ENCODE data around the gene KRT25.
A peak's percentile ranks its signal among the peaks of the same experiment; 100 is the strongest.

Gene KRT25, protein sequence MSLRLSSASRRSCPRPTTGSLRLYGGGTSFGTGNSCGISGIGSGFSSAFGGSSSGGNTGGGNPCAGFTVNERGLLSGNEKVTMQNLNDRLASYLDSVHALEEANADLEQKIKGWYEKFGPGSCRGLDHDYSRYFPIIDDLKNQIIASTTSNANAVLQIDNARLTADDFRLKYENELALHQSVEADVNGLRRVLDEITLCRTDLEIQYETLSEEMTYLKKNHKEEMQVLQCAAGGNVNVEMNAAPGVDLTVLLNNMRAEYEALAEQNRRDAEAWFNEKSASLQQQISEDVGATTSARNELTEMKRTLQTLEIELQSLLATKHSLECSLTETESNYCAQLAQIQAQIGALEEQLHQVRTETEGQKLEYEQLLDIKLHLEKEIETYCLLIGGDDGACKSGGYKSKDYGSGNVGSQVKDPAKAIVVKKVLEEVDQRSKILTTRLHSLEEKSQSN

DNA sequence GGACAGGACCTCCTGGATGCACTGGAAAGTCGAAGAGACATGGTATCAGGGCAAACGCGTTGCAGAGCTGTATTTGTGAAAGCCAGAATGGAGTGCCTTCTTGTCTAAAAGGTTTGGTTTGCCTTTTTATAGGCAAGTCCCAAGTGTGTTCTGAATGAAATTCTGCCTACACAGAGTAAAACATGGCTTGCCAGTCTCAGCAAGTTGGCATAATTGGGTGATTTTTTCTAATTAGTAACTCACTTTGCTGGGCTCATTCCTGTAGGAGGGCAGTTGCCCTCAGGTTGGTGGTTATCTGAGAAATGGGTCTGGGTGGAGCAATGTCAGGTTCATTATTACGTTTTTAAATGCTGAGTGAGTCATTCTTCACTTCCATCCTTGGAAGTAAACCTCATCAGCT lies at the start of gene KRT25:
TSS of gene KRT25 (minus strand) at position 101 of the 400 bp plus-strand sequence. CDS start at position 41, 60 bp downstream.
- DNase-seq, result no peak

DNA sequence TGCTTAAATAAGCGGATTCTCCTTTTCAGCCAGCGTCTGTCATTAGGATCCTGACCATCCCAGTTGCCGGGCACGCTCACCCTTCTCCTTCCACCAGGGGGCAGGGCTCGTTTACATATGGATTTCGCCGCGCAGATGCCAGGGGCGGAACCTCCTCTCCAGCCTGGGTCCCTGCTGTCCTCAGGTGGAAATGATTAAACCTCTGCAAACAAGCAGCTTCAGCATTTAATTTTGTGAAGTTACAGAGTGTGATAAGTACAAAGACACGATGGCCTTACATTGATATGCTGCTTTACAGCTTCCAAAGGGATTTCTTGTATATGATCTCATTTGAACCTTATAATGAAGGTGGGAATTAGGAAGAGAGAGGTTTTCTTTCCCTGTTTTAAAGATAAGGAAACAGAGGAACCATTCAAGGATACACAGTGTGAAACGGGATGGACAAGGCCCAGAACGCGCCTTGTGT lies 48.5 kb upstream of the KRT25 start:
- peak; percentile 74 for DNase-seq

DNA sequence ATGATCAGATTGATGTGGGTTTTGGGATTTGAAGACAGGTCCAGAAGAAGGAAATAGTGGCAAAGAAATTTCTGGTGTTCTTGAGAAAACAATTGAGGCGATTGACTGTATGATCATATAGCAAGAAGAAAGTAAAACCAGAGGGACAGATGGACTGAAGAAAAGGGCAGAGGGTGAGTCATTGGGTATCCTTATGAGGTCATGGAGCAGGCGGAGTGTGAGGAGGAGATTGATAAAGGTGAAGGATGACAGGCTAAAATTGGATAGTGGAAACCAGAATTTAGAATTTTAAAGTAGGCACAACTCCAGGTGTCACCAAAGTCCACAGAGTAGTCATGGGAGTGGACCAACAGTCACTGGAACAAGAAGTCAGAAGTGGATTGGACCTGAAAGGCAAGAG lies 46.0 kb upstream of the KRT25 start:
- DNase-seq, result no peak

DNA sequence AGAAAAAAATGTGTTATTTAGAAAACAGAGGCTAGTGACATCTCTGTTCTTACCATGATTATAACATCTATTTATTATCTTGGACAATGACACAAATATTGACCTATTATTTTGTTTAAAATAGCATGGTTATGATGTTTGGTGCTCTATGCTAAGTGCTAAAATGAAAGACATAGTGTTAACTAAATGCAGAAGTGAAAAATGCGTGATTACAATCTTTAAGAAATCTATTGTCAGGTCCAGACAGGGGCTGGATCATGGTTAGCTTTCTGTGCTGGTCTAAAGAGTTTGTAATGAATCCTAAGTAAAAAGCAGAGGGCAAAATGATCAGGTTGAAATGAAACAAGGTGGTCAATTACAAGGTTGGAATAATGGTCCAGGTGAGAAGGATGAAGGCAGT lies 45.2 kb upstream of the KRT25 start:
- no peak for DNase-seq

DNA sequence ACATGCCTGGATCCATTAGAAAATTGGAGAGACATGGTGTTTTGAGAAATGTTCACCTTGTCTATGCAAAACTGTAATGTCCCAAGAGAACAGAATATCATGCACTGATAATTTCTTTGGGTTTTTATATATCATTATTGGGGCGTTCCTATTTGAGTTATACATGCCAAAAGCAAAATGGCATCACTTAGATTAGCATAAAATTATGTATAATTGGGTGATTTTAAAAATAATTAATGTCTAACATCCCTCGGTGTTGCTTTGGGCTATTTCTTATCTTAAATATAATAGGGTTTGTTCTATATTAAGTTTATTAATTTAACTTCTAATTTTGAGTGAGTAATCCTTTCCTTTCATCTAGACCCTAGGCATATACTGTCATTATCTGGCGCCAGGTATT lies 44.7 kb upstream of the KRT25 start, which contains the start of gene KRT28:
TSS of gene KRT28 (minus strand) at position 101 of the 400 bp plus-strand sequence. CDS start at position 35, 66 bp downstream.
- no peak for DNase-seq

DNA sequence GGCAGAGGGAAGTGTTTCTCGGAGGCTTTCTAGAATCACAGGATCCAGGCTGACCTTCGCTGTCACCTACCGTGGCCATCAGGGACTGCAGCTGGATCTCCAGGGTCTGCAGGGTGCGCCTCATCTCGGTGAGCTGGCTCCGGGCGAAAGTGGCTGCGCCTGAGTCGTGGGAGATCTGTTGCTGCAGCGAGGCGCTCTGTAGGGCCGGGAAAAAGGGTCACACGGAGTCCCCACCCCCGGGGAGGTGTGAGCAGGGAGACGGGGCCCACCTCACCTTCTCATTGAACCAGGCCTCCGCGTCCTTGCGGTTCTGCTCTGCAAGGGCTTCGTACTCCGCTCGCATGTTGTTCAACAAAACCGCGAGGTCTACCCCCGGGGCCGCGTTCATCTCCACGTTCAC lies 41.7 kb upstream of the KRT25 start:
- no peak for DNase-seq

DNA sequence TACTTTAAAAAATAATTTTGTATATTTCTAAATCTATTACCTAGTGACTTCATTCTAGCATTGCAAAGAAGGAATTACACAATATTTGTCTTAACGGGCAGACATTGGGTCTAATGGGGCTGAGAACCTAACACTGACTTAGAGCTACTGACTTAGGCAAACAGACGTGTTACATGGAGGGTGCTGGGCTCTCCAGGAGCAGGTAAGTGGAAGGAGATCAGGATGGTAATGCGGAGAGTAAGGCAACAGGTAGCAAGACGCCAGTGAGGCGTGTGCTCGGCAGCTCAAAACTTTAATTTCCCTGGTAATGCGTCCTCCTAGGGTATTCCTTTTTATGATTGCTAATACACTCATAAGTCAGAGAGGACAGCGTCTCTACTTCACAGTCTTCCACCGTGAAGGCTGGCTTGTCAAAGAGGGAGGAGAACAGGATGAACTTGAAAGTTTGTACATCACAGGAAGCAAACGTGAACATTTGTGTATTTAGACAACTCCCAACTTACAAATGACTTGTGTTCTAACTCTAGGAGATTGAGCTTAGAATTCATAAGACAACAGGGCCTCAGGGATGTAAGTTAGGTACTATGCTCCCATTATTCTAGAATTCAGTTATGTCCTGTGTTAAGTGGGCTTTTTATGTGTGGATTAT lies 40.0 kb upstream of the KRT25 start:
- DNase-seq, result no peak

DNA sequence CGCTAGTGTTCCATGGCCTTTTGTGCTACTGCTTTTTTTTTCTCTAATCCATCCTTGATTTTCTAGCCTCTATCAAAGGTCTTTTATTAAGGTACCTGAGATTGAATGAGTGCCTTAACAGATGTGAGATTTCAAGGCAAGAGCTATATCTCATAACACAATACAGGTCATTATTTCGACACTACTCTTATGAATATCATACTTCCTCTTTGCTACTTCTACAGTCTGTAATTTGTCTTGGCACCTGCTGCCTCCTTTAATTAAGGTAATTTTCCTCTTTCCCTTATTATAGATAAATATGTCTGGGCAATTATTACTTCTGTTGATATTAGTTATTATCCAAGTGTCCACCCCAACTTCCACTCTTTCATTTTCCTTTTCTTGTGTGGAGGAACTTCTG lies 39.3 kb upstream of the KRT25 start:
- no peak for DNase-seq

DNA sequence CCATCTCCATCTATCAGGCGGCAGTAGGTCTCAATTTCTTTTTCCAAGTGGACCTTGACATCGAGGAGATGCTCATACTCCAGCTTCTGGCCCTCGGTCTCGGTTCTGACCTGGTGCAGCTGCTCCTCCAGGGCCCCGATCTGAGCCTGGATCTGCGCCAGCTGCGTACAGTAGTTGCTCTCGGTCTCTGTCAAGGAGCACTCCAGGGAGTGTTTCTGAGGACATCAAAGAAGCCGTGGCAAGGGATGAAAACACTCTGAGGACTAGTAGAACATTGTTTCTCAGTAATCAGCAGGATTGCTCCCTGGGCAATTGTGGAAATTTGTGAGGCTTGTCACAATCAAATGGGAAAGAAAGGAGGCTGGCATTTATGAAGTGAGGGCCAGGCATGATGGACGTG lies 38.7 kb upstream of the KRT25 start:
- DNase-seq, result no peak

DNA sequence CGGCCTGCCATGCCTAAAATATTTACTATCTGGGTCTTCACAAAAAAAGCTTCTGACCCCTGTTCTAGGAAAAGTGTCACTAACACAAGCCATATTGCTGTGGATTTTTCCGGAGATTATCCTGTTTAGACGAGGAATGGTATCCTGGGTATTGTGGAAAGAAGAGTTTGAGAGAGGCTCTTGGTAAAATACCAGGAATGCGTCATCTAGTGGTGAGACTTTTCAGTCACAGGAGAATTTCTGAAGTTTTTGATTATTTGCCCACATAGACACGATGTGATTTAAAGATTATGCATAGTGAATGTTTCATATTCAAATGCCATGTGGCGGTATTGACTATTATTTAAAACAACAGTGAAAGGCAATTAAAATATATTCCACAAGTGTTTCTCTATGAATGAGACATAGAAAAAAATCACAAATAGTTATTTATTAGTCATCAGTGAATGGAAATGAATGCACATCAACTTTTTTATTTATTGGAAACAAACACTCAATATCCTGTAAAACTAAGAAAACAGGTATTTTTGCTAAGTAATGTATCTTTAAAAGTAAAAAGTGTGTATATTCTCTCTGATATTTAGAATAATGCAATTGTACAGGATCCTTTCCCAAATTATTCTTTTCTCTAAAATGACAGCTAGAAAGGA lies 36.8 kb upstream of the KRT25 start:
- no peak for DNase-seq

DNA sequence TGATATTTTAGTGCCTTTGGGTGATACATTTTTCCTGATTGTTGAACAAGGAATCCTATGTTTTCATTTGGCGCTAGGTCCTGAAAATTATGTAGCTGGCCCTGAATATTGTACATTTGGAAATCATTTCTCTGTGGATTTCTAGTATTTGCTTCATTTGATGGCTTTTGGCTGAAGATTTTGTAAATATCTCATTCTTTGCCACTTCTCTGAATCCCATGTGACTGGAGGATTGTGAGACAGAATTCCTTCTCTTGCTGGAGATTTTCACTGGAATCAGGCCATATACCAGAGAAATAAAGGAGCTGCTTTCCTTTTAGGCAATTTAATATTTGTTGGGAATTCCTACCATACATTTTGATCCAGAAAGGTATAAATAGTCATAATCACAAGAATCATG lies 36.0 kb upstream of the KRT25 start:
- no peak for DNase-seq

DNA sequence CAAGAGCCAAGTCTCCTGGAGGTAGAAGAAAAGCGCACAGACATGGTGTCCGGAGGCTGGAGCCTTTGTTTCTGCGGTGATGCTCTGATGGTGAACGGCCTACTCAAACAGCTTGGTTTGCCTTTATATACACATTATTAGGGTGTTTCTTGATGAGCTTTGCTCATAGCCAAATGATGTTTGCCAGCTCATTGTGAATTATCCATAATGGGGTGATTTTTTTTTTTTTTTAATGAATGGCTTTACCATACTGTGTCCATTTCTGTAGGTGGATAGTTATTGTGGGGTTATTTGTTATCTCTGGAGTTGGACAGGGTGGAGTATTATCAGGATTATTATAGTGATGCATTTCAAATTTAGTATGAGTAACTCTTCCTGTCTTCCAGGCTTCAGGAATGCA lies 27.3 kb upstream of the KRT25 start, which contains the start of gene KRT27:
TSS of gene KRT27 (minus strand) at position 101 of the 400 bp plus-strand sequence. CDS start at position 44, 57 bp downstream.
- DNase-seq, result no peak

DNA sequence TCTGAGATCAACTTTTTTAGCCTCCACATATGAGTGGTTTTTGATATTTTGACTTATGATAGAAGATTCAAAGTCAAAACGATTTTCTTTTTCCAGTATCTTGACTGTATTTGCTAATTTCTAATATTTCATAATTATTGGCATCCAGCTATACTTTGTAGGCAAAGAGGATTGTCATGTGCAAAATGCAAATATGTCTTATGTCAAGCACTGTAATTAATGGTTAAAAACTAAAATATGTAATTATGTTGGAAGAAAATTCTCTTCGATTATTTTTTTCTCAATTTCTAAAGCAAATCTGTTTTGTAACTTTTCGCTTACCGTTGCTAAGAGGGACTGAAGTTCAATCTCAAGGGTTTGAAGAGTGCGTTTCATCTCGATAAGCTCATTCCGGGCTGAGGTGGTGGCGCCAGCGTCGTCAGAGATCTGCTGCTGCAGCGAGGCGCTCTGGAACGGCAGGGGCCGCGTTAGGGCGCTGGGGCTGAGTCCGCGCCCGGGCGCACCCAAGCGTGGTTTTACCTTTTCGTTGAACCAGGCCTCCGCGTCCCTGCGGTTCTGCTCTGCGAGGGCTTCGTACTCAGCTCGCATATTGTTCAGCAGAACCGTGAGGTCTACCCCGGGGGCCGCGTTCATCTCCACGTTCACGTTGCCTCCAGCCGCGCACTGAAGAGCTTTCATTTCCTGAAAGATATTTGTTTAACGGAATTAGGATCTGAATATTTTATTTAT lies 24.2 kb upstream of the KRT25 start:
- DNase-seq, result no peak

DNA sequence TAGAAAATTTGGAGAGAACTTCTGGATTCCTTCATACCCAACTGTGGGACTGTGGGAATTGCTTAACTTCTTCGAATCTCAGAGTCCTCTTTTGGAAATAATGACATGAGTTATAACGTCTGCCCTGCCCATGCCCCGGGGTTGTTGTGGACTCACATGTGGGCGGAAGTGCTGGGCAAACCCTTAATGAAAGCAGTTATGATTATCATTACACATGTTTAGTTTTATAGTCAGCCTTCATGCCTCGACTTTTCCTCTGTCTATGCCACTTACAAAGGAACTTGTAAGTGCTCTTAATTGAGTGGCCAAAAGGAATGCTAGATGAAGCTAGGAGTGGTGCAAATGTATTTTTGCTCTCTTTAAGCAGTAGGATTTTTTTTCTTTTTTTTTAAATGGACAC lies 23.3 kb upstream of the KRT25 start:
- DNase-seq, result no peak

DNA sequence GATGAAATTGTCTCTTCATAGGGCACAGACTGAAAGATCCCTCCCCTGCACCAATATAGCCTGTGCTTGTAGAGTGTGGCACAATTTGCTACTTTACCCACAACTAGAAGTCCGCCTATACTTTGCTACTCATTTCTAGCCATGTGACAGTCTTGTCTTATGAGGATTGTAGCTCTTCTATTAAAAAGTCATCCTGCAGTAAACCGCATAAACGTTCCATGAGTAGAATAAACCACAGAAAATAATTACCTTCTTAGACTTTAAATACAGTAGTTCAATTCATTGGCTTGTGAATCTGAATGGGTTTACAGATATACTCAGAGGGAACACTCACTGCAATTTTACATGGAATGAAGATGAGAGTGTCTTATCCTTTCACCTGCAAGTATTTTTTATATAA lies 22.8 kb upstream of the KRT25 start:
- DNase-seq, result no peak

DNA sequence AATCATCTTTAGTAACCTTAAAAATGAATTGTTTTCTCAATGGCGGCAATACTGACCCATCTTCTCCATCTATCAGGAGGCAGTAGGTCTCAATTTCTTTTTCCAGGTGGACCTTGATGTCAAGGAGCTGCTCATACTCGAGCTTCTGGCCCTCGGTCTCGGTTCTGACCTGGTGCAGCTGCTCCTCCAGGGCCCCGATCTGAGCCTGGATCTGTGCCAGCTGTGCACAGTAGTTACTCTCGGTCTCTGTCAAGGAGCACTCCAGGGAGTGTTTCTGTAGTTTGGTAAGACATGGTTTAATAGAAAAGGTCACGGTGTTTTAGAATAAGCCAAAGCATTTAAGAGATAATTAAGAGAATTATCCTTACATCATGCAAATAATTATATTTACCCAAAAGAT lies 22.3 kb upstream of the KRT25 start:
- DNase-seq, result no peak

DNA sequence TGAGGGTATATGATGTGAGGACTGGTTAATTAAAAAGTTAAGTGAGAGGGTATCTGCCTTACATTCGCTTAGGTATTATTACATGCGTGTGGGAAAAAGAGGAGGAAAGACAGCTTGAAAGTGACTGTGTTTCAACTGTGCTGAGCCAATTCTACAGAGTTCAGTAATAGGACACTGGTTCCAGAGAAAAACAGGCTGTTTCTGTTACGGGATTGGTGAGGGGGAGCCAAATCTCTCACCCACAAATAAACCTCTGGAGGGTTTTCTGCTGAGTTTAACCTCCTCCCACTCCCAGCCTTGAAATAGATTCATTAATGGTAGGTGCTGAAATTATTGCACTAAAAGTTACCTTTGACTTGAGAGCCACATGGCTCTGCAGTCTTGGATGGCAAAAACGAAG lies 20.8 kb upstream of the KRT25 start:
- no peak for DNase-seq

DNA sequence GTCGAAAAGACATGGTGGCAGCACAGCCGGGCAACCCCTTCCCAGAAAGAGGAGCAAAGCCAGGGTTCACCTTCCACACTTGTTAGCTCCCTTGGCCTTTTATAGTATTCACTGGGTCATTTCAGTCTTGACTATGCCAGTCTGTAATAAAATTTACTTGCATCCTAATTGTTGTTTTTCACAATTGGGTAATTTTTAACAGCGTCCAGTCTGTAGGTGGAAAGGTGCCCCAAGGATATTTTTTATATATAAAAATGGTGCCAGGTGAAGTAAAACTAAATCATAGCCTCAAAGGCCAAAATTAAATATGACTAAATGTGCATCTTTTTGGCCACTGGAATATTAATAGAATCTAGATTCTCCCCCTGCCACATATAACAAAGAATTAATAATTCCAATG lies 17.0 kb upstream of the KRT25 start, which contains the start of gene KRT26:
TSS of gene KRT26 (minus strand) at position 101 of the 400 bp plus-strand sequence. CDS start at position 13, 88 bp downstream.
- no peak for DNase-seq

DNA sequence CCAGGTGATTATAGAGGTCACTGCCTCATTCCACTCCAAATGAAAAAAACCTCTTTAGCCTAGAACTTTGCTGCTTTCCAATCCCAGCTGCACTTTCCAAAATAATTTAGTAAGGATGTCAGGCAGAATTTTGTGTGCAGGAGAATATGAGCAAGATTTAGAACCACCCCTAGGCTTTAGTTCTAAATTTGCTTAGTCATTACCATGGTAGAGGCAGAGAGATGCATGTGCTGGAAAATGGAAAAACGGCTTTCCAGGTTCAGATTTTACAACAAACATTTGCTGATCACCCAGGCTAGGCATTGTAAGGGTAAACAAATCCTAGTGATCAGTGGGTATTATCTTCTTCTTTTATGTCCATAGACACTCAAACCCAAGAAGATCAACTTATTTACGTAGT lies 10.5 kb upstream of the KRT25 start:
- no peak for DNase-seq

DNA sequence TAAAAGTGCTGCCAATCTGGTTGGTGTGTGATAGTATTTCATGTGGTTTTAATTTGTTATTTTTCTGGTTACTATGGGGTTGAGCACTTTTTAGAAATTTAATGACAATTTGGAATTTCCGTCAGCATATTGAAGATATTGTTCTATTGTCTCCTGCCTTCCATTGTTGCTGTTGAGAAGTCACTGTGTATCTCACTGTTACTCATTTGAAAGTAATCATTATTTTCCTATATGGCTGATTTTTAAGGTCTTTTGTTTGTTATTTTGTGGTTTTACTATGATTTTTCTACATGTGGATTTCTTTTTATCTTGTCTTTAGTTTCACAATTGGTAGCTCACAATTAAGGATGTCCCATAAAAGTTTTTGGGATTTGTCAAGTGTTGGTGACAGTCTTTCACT lies 8.6 kb upstream of the KRT25 start:
- no peak for DNase-seq

DNA sequence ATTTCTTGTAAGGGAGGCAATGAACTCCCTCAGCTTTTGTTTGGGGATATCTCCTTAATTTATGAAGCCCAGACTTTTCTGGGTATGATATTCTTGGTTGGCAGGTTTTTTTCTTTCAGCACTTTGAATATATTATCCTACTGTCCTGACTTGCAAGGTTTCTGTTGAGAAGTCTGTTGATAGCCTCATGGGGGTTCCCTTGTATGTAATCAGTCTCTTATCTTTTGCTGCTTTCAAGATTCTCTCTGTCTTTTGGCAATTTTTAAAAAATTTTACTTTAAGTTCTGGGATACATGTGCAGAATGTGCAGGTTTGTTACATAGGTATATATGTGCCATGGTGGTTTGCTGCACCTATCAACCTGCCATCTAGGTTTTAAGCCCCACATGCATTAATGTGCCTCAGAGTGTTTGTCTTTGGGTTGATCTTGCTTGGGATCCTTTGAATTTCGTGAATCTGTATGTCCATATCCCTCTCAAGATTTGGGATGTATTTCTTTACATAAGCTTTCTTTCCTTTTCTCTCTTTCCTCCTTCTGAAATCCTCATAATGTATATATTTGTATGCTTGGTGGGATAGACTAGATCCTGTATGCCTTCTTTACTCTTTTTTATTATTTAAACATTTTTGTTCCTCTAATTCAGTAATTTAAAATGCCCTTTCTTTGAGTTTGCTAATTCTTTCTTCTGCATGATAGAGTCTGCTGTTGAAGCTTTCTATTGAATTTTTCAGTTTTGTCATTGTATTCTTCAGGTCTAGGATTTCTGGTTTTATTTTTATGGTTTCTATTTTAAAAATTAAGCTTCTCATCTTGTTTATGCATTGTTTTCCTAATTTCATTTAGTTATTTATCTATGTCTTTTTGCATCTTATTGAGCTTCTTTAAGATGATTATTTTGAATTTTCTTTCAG lies 5.2 kb upstream of the KRT25 start:
- no peak for DNase-seq

DNA sequence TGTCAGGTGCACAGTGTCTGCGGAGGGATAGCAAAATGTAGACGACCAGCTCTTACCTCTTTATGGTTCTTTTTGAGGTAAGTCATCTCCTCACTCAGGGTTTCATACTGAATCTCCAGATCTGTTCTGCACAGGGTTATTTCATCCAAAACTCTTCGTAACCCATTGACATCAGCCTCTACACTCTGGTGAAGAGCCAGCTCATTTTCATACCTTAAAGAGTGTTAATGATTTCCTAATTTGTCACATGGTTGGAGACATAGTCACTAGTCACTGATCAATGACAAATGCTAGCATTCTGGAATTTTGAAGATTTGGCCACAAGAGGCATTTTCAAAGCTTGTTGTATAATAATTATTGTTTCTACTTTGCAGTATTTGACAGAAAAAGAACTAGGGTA lies 1.3 kb downstream of the KRT25 start:
- no peak for DNase-seq

All from activated CD4-positive, CD25-positive, alpha-beta regulatory T cell treated with anti-CD3 and anti-CD28 coated beads, Interleukin-2, amount 50 U/mL, for 72 hours (primary cell).